ENCODE results near the gene PHETA2. TPM values are rescaled to one million over a fixed set of nuclear protein-coding genes. Genes with fewer than 3 reads are reported as not detected.

Gene PHETA2
- total RNA-seq, 4 donors from 2014 or later = 16.8 to 39.7 (median 18.7) TPM

DNA sequence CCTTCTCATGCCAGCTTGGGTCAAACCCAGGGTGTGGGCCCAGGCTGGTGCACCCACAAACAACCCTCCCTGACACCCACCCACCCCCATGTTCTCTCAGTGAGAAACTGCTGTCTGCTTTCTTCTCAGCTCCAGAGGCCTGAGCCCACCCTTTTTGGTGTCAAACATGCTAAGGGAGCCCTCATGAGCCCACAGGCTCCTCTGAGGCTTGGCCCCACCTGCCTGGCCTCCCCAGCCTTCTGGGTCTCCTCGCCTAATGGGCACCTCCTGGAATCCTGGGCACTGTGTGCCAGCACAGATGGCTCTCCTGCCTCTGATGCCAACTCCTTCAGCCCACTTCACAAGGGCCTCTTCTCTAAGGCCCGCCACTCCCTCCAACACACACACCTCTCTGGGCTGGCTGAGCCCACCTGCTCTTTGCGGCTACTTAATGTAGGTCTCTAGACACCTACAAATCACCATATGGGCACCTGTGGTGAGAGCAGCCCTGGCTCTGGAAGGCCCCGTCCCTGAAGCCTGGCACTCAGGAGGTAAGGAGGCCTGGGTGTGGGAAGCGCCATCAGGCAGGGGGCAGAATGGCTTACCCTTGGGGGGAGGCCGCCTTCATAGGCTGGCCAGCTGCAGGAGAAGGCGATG is 7.8 kb upstream of the PHETA2 start:
- H3K4me3 ChIP-seq = no peak overlapping the region
- intact Hi-C loops (cut with DNase I; ENCODE audit: low total_unique reads) = no loop called here
- no peaks in the 10 kb centered on the region for H3K36me3 ChIP-seq
- DNase-seq = no peak
- peaks cover 0 to 5% of the 10 kb centered on the region in 2 donors for H3K4me1 ChIP-seq
- no peaks in the 10 kb centered on the region for H3K9me3 ChIP-seq
- TF ChIP-seq POLR2A (IDR thresholded peaks at IDR 0.05) = no peak
- TF ChIP-seq, protein P1, sequence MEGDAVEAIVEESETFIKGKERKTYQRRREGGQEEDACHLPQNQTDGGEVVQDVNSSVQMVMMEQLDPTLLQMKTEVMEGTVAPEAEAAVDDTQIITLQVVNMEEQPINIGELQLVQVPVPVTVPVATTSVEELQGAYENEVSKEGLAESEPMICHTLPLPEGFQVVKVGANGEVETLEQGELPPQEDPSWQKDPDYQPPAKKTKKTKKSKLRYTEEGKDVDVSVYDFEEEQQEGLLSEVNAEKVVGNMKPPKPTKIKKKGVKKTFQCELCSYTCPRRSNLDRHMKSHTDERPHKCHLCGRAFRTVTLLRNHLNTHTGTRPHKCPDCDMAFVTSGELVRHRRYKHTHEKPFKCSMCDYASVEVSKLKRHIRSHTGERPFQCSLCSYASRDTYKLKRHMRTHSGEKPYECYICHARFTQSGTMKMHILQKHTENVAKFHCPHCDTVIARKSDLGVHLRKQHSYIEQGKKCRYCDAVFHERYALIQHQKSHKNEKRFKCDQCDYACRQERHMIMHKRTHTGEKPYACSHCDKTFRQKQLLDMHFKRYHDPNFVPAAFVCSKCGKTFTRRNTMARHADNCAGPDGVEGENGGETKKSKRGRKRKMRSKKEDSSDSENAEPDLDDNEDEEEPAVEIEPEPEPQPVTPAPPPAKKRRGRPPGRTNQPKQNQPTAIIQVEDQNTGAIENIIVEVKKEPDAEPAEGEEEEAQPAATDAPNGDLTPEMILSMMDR (IDR thresholded peaks at IDR 0.05) = no peak
- no peak overlapping the region for H3K27ac ChIP-seq
- no peaks in the 10 kb centered on the region for H3K27me3 ChIP-seq

DNA sequence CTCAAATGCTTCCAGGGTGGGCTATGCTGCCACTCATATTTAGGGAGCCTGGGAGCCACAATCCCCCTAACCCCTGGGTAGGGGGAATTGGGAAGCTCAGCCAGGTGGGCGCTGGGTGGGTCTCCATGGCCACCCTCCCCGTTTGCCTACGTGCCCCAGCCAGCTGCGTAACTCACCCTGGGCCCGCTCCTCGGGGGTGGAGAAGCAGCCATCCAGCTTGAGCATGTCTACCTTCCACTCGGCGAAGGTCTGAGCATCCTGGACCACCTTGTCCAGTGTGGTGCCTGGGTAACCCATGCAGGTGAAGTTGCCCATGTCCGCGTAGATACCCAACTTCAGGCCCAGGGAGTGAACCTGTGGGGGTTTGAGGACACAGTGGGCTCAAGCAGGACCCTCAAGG is 7.1 kb upstream of the PHETA2 start:
- Histone ChIP-seq H3K9me3 (no peaks in the 10 kb centered on the region), H3K27ac (no peak overlapping the region), H3K4me3 (no peak overlapping the region), H3K27me3 (no peaks in the 10 kb centered on the region), H3K4me1 (peaks cover 0 to 5% of the 10 kb centered on the region in 2 donors), H3K36me3 (no peaks in the 10 kb centered on the region)
- DNase-seq = no peak
- intact Hi-C loops (cut with DNase I; ENCODE audit: low total_unique reads) = no loop called here
- TF ChIP-seq, protein P1 (IDR thresholded peaks at IDR 0.05) = no peak
- no peak for TF ChIP-seq POLR2A (IDR thresholded peaks at IDR 0.05)

DNA sequence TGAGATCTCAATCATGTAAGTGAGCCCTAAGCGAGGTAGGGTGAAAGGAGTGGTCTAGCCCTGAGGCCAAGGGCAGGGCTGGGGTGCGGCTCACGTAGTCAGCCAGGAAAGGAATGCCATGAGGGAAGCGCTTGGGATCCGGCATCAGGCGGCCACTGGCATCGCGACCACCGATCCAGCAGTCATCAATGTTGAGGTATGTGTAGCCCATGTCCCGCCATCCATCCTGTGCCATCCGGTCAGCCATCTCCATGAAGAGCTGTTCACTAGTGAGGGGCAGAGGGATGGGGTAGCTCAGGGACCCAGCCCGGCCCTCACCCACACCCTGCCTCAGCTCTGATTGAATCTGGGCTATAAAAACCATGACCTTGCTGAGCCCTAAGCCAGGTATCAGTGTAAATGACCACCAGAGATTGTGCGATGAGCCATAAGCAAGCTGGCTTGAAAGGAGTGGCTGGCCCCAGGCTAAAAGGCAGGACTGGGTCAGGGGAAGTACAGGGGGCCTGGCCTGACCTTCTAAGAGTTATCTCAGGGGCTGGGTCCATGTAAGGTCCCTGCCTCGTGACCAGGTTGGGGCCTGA is 6.3 kb upstream of the PHETA2 start:
- H3K36me3 ChIP-seq = no peaks in the 10 kb centered on the region

DNA sequence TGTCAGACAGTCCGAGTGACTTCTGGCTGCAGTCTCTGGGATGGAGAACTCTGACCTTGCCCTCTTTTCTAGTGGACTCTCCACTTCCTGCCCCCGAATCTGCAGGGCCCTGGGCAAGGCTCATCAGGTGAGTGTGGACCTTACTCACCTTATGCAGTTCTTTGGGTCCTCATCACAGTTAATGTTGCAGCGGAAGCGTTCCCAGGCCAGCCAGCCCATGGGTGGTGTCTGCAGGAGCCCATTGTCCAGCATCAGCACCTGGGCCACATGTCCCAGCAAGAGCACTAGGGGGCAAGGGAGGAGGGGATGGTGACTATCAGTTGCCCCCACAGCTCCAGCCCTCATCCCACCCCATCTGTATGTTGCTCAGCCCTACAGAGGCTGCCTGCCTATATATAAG is 5.8 kb upstream of the PHETA2 start:
- Histone ChIP-seq H3K9me3 (no peaks in the 10 kb centered on the region), H3K4me1 (peaks cover 0 to 6% of the 10 kb centered on the region in 2 donors), H3K36me3 (no peaks in the 10 kb centered on the region), H3K4me3 (no peak overlapping the region), H3K27me3 (no peaks in the 10 kb centered on the region), H3K27ac (no peak overlapping the region)
- intact Hi-C loops (cut with DNase I; ENCODE audit: low total_unique reads) = no loop called here
- no peak for DNase-seq
- no peak for TF ChIP-seq POLR2A (IDR thresholded peaks at IDR 0.05)
- TF ChIP-seq, protein P1 (IDR thresholded peaks at IDR 0.05) = no peak

More for the DNA sequence above, 6.3 kb upstream of the PHETA2 start:
- no peak overlapping the region for H3K27ac ChIP-seq
- intact Hi-C loops (cut with DNase I; ENCODE audit: low total_unique reads) = no loop called here
- DNase-seq = no peak
- H3K4me3 ChIP-seq = no peak overlapping the region
- H3K27me3 ChIP-seq = no peaks in the 10 kb centered on the region
- TF ChIP-seq, protein P1 (IDR thresholded peaks at IDR 0.05) = no peak
- TF ChIP-seq POLR2A (IDR thresholded peaks at IDR 0.05) = no peak
- H3K4me1 ChIP-seq = peaks cover 0 to 5% of the 10 kb centered on the region in 2 donors
- H3K9me3 ChIP-seq = no peaks in the 10 kb centered on the region

DNA sequence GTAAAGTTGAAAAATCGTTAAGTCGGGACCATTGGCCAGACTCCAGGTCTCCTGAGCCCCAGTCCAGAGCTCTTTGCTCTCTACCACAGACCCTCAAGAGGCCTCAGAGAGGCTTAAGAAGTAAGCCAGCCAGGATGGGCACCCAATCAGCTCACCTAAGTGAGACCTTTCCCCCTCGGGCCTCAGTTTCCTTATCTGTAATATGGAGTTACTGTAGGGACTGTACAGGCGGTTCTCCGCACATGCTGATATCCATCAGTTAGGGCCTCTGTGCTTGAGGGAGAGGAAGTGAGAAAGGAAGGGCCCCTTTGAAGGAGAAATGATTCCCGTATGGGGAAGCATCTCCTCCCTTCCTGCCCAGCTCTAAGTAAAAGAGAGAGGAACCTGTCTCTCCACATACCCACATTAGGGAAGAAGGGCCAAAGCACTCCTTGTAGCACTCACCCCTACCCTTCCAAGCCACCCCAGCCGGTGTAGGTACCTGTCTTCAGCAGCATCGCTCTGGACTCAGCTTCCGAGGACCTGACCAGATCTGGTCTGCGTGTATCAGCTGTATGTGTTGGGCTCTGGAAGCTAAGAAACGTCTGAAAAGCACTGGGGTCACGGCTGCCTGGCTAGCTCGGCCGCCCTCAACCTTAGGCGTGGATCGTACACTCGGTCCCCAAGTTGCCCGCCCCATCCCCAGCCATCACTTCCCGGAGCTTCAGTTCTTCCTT is 4.1 kb upstream of the PHETA2 start:
- no peaks in the 10 kb centered on the region for H3K36me3 ChIP-seq

More for the DNA sequence above, 4.1 kb upstream of the PHETA2 start:
- Histone ChIP-seq H3K4me3 (peak overlapping the region; percentile 67 to 69), H3K27me3 (no peaks in the 10 kb centered on the region), H3K27ac (peak overlapping the region; percentile 89 to 94), H3K9me3 (no peaks in the 10 kb centered on the region), H3K4me1 (peaks cover 0 to 16% of the 10 kb centered on the region in 2 donors)
- TF ChIP-seq POLR2A (IDR thresholded peaks at IDR 0.05) = no peak
- TF ChIP-seq, protein P1 (IDR thresholded peaks at IDR 0.05) = no peak
- intact Hi-C loops (cut with DNase I; ENCODE audit: low total_unique reads) = no loop called here
- no peak for DNase-seq
